GM21786 (cell line): ENCODE results near the gene GCHFR.

Experiments used
- ATAC-seq: cut with Tn5 transposase; IDR thresholded peaks from one replicate; pipeline ENCODE4 v1.9.1; 2021; ENCODE audit not compliant: unreplicated experiment

GCHFR gene

DNA sequence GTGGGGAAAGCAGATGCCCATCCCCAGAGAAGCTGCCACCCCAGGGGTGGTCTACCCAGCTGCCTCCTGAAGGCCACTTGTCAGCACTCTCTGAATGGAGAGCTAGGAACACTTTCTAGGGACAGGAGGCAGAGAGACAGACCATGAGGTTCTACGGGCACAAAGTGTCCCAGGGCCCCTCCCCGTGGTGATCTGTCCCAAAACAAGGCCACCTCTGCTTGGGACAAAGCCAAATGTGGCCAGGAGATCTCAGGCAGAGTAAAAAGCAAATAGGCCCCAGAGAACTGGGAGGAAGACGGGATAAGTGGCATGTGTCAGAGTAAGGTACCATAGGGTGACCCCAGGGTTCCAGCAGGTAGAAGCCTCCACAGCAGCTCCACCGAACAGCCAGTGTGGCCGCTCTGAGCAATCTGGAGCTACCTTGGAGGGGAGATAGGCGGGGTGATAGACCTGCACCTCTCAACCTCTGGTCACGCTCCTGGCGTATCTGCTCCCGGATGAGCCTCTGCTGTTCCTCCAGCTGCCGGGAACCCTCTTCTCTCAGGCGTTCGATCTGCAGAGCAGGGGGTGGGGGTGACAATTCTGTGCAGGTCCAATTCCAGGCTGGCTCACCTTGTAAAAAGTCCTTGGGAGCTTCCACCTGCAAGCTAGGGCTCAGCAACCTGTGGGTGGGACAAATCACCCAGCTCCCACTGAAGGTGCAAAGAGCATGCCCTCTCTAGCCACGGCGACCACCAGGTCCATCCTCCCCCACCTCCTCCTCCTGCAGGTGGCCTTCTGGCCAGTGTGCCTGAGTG lies 12.1 kb downstream of the GCHFR start:
- no peak for ATAC-seq

DNA sequence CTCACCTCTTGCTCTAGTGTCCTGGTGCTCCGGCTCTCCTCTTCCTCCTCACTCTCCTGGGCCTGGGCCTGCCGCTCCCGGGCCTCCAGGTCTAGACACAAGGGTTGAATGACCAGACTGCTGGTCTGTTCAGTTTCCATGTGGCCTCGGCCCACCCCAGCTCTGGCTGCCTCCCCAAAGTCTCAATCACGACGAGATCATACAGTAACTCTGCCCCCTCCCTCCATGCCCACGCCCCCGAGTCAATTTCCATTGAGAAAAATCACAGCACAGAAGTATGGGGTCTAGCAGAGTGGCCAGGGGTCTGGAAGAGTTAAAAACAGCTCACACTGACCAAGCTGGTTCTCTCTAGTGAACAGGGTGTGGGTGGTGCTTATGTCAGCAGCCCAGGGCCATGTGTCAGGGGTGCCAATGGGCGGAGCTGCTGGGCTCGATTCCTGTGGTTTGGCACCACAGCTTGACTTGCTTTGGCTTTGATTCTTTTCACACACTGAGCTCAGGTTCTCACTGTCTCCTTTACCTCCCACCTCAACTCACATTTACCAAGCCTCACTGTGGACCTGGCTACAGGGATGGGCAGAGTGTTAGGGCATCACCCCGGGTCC lies 12.8 kb downstream of the GCHFR start:
- no peak for ATAC-seq

DNA sequence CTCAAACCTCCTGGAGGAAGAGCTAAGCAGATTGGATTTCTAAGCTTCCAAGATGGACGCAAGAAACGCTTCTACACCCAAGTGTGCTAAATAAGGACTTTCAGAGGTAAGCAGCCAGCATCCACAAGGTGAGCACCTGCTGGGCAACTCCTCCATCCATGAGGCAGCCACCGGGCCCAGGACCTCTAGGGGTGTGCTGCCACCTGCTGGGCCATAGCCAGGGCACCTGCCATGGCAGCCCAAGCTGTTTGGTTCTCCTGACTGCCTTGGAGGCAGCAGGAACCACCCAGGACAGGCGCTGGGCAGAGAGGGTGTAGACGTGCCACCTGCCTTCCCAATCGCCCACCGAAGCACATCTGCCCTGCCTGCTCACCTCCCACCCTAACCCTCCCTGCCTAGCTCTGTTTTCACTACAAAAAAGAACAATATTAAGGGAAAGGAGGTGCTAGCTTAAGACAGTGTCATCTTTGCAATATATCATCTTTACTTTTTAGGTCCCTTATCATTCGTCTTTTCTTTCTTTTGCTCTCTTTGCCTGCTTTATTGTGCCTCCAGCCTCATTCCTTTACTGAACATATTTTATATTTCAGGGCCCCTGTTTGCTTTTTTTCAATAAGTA lies 18.9 kb downstream of the GCHFR start:
- peak; percentile 62 for ATAC-seq

DNA sequence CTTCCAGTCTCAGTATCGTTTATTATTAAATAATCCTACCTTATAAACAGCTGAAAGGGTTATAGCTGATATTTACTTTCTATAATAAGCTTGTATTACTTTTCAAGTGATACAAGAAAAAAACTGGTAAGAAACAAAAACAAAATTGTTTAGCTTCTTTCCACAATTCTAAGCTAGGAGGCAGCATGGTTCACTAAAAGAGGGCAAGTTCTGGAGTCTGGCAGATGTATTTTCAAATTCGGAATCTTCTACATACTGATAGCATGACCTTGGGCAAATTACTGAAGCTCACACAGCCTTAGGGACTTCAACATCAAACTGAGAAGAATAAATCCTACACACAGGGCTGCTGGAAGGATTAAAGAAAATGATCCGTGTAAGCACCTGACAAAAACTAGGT lies 21.3 kb downstream of the GCHFR start:
- no peak for ATAC-seq

DNA sequence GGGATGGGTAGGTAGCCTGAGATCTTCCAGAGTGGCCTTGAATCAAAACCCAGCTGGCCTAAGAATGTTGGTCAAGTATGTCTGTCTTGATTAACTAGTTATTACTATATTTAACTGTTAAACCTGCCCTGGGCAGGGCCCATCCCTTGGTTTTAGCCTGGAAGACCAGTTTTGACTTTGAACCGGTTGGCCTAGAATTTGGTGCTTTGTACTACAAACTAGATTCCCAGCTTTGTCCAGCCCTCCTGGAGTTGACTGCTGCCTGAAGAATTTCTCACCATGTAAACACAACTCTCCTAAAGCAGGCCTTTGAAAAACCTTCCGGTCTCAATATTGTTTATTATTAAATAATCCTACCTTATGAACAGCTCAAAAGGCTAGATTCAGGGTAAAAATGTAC lies 21.9 kb downstream of the GCHFR start:
- ATAC-seq: no peak

DNA sequence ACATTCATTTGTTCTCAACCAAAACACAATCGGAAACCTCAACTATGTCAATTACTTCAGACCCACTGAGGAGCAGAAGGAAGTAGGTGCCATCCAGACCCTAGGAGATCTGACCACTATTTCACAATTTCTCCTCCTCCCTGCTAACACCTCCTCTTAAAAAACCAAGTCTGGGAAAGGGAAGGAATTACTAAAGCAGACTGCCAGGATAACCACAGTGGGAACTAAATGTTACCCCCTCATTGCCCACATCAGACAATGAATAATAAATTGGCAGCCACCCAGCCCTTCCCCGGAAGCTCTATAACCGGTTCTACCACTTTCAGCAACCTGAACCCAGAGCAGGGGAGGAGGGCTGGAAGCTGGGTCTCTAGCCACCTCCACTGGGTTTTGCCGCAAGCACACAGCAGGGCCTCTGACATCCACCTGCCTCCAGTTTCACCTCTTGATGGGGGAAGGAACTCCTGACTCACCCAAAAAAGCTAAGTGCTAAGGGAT lies 23.5 kb downstream of the GCHFR start:
- ATAC-seq: no peak

DNA sequence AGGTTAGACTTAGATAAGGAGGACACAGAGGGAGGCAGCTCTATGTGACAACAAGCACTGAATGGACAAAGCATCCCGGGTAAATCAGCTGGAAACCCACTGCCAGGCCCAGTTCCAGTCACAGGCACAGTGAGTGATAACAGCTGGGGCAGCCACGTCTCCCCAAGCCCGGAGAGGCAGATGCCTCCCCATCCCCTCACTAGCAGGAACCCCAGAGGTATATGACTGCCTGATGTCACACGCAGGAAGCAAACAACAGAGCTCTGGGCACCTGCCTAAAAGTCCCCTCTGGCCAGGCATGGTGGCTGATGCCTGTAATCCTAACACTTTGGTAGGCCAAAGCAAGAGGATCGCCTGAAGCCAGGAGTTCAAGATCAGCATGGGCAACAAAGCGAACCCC lies 24.1 kb downstream of the GCHFR start:
- no peak for ATAC-seq

DNA sequence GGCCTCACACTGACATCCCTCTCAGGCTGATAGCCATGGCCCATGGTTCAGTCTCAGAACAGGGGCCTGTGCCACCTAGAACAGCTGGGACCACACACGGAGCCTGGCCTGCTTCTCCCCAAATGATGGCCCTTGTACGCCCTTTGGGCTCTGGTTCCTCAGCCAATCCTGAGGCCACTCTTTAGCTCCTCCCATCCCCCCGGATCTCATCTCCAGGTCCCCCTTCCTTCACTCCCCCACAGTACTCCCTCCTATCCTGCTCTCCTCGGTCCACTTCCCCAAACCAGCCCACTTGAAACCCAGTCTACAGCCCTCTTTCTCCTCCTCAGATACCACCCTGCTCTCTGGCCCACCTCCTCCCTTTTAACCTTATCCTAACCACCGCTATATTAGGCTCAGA lies 25.3 kb downstream of the GCHFR start:
- no peak for ATAC-seq

DNA sequence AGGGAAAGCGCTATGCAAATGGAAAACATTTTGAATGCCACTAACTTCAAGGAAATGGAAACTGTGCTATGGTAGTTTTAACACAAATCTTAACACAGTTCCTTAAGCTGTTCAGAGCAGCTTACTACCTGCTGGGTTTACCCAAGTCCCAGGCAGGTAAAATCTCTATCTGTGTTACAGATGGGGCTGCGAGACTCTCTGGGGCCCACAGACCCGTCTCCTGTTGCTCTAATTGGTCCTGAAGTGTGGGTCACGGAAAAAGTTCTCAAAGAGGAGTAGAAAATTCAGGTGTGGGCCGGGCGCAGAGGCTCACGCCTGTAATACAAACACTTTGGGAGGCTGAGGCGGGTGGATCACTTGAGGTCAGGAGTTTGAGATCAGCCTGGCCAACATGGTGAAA lies 26.1 kb downstream of the GCHFR start:
- no peak for ATAC-seq

DNA sequence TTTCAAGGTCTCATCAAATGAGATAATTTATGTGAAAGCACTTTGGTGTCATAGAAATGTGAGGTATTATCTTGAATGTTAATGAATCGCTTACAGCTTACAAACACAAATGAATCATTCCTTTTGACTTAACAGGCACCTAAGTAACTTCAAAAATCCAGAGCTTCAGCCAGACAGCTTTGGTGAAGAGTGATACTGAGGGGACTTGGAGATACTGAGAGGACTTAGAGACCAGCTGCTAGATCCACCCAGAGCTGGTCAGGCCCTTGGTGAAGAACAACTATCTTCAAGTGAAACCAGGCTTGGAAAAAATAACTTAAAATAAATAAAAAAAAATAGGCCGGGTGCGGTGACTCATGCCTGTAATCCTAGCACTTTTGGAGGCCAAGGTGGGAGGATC lies 26.9 kb downstream of the GCHFR start:
- ATAC-seq: no peak

DNA sequence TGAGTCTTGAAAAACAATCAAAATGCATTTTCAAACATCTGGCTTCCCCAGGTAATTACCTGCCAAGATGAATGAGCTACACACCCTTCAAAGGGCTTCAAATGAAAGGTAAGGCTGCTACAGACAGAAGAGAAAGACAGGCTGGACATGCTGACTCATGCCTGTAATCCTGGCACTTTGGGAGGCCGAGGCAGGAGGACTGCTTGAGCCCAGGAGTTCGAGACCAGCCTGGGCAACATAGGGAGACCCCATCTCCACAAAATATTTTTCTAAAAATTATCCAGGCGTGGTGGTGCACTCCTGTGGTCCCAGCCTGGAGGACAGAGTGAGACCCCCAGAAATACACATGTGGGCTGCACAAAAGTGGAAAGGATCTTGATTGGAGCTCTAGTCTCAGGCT lies 28.5 kb downstream of the GCHFR start:
- ATAC-seq: no peak

DNA sequence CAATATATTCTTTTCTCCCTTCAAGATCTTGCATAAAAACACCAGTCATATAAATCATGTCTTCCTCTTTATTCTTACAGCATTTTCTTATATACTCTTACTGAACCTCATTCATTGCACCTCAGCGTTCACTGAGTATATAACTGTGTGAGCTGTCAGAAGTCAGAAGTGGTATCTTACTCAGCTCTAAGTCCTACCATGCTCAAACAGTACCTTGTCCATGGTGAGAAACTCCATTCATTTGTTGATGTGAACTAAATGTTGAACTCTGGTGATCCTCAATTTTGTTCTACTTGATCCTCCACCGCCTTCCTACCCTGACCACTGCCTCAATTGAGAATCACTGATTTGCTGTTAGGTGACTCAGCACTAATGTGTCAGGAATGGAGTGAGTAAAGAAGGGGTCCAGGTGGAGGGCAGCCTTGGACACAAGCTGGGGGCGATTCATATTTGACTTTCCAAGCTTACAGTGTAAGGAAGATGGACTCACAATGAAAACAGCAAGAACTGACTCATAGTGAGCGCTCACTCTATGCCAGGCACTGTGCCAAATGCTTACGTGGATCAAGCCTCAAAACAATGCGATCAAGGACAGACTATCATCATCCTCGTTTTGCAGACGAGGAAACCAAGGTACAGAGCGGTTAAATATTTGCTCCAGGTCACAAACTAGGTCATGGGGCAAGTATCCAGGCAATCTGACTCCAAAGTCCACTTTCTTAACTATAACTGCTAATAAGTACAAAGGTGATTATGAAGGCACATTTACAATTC lies 29.5 kb downstream of the GCHFR start:
- no peak for ATAC-seq

DNA sequence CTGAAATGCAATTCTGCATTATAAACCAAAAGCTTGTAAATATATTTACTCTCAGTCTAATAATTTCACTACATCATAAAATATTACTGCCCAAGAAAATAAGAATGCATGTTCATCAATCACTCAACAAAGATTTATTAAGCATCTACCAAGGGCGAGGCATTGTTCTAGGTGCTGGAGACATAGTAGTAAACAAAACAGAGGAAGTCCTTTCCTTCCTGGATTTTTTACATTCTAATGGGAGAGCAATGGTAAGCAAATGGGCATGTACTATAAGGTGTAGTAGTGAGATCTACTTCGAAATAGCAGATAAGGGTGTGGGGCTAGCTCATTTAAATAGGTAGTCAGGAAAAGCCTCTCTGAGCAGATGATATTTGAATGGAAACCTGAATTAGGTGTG lies 32.2 kb downstream of the GCHFR start:
- ATAC-seq: no peak

DNA sequence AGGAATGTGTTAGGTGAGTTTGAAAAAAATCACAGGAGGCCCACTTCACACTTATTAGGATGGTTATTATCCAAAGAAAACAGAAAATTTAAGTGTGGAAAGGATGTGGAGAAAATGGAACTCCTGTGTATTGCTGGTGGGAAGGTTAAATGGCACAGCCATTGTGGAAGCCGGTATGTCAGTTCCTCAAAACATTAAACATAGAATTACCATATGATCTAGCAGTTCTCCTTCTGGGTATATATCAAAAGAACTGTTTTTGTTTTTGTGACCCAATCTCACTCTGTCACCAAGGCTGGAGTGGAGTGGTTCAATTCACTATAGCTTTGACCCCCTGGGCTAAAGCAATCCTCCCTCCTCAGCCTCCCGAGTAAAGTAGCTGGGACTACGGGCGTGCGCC lies 32.6 kb downstream of the GCHFR start:
- ATAC-seq: no peak

DNA sequence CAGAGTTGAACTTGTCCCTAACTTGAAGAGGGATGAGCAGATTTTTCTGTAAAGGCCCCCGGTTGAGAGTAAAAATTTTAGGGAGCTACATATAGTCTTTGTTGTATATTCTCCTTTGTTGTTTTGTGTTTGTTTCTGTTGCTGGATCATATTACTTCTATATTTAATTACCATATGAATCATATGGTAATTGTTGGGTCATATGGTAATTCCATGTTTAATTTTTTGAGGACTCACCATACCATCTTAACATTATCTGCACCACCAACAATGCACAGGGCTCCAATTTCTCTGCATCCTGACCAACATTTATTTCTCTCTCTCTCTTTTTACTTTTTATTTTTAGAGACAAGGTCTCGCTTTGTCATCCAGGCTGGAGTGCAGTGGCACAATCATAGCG lies 35.7 kb downstream of the GCHFR start:
- no peak for ATAC-seq

DNA sequence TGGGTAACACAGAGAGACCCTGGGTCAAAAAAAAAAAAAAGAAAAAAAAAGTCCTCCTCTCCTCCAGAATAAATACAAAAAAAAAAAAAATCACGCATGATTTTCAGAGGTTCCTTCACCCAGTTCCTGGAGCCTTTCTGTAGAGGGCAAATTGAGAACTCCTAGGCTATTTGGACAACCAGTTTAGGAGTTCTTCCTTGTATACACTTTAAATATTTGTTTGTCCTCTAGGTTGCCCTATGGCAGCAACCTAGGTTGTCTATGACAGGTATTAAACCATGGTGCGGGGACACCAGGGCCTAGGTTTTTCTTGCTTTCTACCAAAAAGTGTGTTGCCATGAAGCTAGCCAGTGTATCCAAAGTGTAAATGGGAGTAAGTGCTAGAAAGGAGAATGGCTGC lies 39.2 kb downstream of the GCHFR start:
- ATAC-seq: no peak

DNA sequence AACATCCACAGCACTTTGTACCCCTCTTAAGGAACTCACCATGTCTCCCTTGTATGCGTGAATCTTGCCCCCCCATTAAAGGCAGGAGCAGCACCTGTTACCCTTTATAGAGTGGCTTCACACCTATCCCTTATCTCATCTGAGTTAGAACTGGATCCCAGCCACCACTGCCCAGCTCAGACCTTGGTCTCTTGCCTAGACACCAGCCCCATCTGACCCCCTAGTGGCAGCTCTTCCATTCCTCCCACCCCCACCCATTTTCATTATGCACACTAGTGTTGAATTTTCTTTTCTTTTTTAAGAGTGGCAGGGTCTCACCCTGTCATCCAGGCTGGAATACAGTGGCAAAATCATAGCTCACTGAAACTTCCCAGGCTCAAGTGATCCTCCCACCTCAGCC lies 39.8 kb downstream of the GCHFR start:
- ATAC-seq: no peak

DNA sequence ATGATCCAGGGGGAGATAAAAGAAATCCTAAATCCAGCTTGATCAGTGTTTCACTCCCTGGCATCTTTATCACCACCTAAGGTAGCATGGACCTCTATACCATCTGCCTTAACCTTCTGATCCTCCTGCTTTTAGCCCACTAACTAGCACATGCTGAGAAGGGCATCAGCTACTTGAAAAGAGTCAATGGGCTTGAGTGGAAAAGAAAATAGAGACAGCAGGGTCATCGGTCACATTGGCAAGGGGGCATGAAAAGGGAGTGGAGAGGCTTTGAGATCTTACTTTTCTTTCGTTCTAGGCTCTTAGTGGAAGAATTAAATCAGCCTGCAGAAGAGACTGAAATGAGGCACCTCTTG lies 42.8 kb downstream of the GCHFR start:
- ATAC-seq: no peak

DNA sequence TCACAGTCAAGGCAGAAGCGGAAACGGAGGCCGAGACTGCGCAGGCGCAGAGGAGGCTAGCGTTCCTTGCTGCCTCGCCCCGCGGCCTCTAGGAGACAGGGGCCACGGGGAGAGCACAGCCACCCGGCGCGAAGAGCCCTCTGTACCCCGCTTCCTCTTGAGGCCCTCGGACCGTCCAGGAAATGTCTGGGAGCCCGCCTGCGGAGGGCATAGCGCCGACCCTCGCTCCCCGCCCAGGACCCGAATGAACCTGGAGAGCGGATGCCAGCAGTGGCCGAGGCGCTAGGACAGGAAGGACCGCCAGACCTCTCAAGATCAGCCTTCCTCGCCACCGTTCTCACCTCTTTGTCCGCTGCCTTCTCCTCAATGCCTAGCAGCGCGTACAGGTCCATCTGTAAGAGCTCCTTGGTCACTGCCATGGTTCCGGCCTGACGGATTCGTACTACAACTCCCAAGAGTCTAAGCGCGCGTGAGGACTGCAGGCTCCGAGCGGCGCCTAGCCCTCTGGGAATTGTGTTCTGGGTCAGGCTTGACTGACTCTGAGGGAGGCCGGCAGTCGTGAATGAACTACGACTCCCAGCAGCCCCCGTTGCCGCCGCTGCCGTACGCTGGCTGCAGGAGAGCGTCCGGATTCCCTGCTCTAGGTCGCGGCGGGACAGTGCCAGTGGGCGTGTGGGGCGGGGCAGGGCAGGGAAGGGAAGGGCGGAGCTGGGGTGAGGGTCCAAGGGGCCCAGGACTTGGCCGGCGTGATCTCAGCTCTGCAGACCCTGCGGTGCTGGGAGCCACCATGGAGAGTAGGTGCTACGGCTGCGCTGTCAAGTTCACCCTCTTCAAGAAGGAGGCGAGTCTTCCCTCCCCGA lies 43.4 kb downstream of the GCHFR start, which contains the start of the genes DNAJC17 and ZFYVE19:
Gene DNAJC17, minus strand, starts transcription at position 446 of the 860 bp plus-strand sequence. Its CDS starts 27 bp downstream, at position 419.
Gene ZFYVE19, plus strand, starts transcription at position 62 of the 860 bp plus-strand sequence. Its CDS starts 501 bp downstream, at position 563.
- ATAC-seq: peak; percentile 92

DNA sequence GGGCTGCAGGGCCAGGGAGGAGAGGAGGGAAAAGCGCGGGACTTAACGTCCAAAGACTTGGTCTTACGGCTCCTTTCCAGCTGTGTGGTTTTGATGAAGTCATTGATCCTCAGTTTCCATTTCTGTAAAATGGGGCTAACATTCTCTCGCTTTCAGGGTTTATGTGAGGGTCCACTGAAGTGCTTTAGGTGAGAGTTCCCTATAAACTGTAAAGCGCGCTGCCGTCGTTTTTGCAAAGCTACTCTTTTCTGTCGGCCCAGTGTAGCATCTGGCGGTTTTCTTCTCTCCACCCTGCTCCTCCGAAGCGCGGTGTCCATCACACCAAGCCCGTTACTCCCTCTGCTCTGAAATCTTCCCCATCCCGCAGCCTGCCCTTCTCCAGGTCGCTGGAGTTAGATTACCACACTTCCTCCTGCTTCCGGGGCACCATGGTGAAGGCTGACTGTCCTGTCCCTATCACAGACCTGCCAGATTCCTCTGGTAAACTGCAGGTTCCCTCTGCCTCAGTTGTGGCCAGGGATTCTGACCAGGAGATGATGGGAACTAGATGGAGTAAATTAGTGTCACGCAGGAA lies 44.1 kb downstream of the GCHFR start:
- ATAC-seq: no peak
